CD8-positive, alpha-beta memory T cell (primary cell): ENCODE measurements around the gene GRID2. TPM values are rescaled to one million over a fixed set of nuclear protein-coding genes. Genes with fewer than 3 reads are reported as not detected.

Source experiments
- CTCF ChIA-PET: fragments of 350-600 bp; sonication (Branson Sonifier 250); formaldehyde crosslinking; loops from one replicate; lab custom pipeline; 2021; ENCODE audit warnings: antibody characterized with exemption; lab: Charles Lee
- POLR2A ChIA-PET: fragments of 350-600 bp; sonication (Branson Sonifier 250); formaldehyde crosslinking; loops from one replicate; lab custom pipeline; 2021; ENCODE audit warnings: antibody characterized with exemption; lab: Charles Lee
- DNase-seq, 5 donors: peaks; one replicate each; pipeline versions ENCODE4 v3.0.0 to v3.0.0-alpha.2; 2020 to 2022; ENCODE audit warnings: mixed read lengths in 1 of 5
- H3K27ac ChIP-seq: one replicate; pipeline ENCODE4 v1.7.0; 2013; ENCODE audit warnings: low read depth, mild to moderate bottlenecking, low read length, moderate library complexity
- H3K27me3 ChIP-seq: 2 replicates; pipeline ENCODE4 v1.7.0; 2013; ENCODE audit warnings: low read length, mild to moderate bottlenecking; ENCODE audit not compliant: insufficient read depth, poor library complexity, severe bottlenecking
- H3K36me3 ChIP-seq: 2 replicates; pipeline ENCODE4 v1.7.0; 2013; ENCODE audit warnings: mild to moderate bottlenecking, low read length, moderate library complexity; ENCODE audit not compliant: insufficient read depth
- H3K4me1 ChIP-seq: 2 replicates; pipeline ENCODE4 v1.7.0; 2013; ENCODE audit warnings: mild to moderate bottlenecking, low read length, moderate library complexity; ENCODE audit not compliant: insufficient read depth
- H3K4me3 ChIP-seq: 2 replicates; pipeline ENCODE4 v1.7.0; 2013; ENCODE audit warnings: mild to moderate bottlenecking, low read length
- H3K9me3 ChIP-seq: 2 replicates; pipeline ENCODE4 v1.7.0; 2013; ENCODE audit warnings: mild to moderate bottlenecking, low read length
- H3K27ac Mint-ChIP-seq, 8 donors: one replicate each; pipeline ENCODE4 v1.8.0; 2020 to 2021; ENCODE audit warnings: mixed read lengths in 8 of 8, mild to moderate bottlenecking in 6 of 8, inconsistent platforms in 3 of 8, moderate library complexity in 3 of 8
- H3K27me3 Mint-ChIP-seq, 2 donors: one replicate each; pipeline ENCODE4 v1.8.0; 2020 to 2021; ENCODE audit warnings: mixed read lengths in 2 of 2, mild to moderate bottlenecking in 1 of 2, moderate library complexity in 1 of 2
- H3K36me3 Mint-ChIP-seq, 3 donors: one replicate each; pipeline ENCODE4 v1.8.0; 2020 to 2021; ENCODE audit warnings: mixed read lengths in 3 of 3, inconsistent platforms in 1 of 3, mild to moderate bottlenecking in 1 of 3
- H3K4me1 Mint-ChIP-seq, 3 donors: one replicate each; pipeline ENCODE4 v1.8.0; 2020 to 2021; ENCODE audit warnings: mixed read lengths in 3 of 3, inconsistent platforms in 1 of 3, mild to moderate bottlenecking in 1 of 3
- H3K4me3 Mint-ChIP-seq, 7 donors: one replicate each; pipeline ENCODE4 v1.8.0; 2020 to 2021; ENCODE audit warnings: mixed read lengths in 7 of 7, mild to moderate bottlenecking in 6 of 7, moderate library complexity in 4 of 7, inconsistent platforms in 2 of 7
- H3K9me3 Mint-ChIP-seq, 5 donors: one replicate each; pipeline ENCODE4 v1.8.0; 2020 to 2022; ENCODE audit warnings: mixed read lengths in 5 of 5, mild to moderate bottlenecking in 3 of 5, moderate library complexity in 2 of 5, inconsistent platforms in 1 of 5
- polyA plus RNA-seq: library from polyadenylated mRNA; unstranded; fragments of 300-500 nt; fragmentation: Illumina TruSeq; gene quantifications from one replicate; pipeline ENCODE4 v1.2.3, GENCODE V29; 2021
- total RNA-seq, 2 experiments: library from RNA; stranded (reverse); gene quantifications; one replicate each; pipeline ENCODE4 v1.2.3, GENCODE V29; 2021

The GRID2 gene
- total and polyA plus RNA-seq, 3 experiments from 2014 or later = not detected

DNA sequence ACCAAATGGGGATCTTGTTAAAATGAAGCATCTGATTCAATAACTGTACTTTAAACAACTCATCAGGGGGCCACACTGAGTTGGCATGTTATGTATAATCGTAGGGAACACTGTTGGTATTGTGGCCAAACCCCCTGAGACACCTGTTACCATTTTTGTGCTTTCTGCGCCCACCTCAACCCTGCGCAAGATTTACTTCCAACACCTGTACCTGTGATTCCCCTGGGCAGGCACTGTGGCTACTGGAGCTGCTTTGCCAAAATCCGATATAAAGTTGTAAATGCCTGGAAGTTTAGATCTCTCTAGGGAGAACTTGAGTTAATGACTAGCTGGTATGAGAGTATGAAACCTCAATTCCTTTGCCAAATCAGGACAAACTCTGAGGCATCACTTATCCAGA is 1265.0 kb downstream of the GRID2 start:
- Mint-ChIP-seq H3K4me3 (no peak overlapping the region), H3K4me1 (no peaks in the 10 kb centered on the region), H3K27ac (no peak overlapping the region), H3K36me3 (peaks cover 0 to 2% (median 0%) of the 10 kb centered on the region in 3 donors), H3K9me3 (peaks cover 0 to 5% (median 1%) of the 10 kb centered on the region in 5 donors), H3K27me3 (no peaks in the 10 kb centered on the region)
- H3K27me3 ChIP-seq = no peaks in the 10 kb centered on the region
- ChIA-PET POLR2A (no interaction called here), CTCF (no interaction called here)
- H3K4me1 ChIP-seq = no peaks in the 10 kb centered on the region
- H3K4me3 ChIP-seq = no peak overlapping the region
- H3K9me3 ChIP-seq = no peaks in the 10 kb centered on the region
- H3K27ac ChIP-seq = no peak overlapping the region
- no peak for DNase-seq
- no peaks in the 10 kb centered on the region for H3K36me3 ChIP-seq

DNA sequence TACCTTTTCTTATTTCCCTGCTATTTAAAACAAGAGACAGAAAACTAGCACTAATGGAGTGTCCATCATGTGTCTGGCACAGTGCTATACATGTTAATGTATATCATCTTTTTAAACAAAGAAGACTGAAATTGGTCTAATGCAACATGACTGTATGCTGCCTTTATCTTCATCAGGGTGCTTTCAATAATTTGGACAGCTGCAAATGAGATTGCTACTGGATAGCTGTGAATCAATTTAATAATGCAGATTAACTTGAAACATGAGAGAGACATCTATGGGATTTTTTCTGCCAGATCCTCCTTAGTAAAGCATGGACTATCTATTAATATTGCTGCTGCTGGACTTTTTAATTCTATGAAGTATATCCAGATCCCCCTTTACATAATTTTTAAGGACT is 1269.5 kb downstream of the GRID2 start:
- Histone ChIP-seq H3K4me3 (no peak overlapping the region), H3K9me3 (no peaks in the 10 kb centered on the region), H3K36me3 (no peaks in the 10 kb centered on the region), H3K27me3 (no peaks in the 10 kb centered on the region), H3K27ac (no peak overlapping the region), H3K4me1 (no peaks in the 10 kb centered on the region)
- no peak for DNase-seq
- ChIA-PET POLR2A (no interaction called here), CTCF (no interaction called here)
- Mint-ChIP-seq H3K4me3 (no peak overlapping the region), H3K4me1 (no peaks in the 10 kb centered on the region), H3K27me3 (no peaks in the 10 kb centered on the region), H3K27ac (no peak overlapping the region), H3K36me3 (no peaks in the 10 kb centered on the region), H3K9me3 (peaks cover 0 to 11% (median 6%) of the 10 kb centered on the region in 5 donors)

DNA sequence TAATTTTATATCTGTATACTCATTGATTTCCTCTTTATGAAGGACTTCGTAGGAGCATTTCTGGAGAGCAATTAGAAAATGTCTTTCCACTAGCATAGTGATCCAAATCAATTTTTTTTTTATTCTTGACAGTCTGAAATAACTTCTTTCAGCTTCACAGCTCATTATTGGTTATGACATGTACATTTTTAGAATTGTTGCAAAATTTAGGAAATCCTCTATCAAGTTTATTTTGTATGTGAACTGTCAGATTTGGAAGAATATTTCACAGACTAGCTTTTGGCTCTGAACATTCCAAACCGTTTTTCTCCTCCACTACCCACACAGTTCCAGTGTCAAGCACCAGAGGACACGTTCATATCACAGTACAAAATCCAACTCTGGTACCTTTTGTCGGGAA is 1275.2 kb downstream of the GRID2 start:
- Histone ChIP-seq H3K9me3 (no peaks in the 10 kb centered on the region), H3K4me3 (no peak overlapping the region), H3K27me3 (no peaks in the 10 kb centered on the region), H3K36me3 (no peaks in the 10 kb centered on the region), H3K27ac (no peak overlapping the region), H3K4me1 (no peaks in the 10 kb centered on the region)
- ChIA-PET CTCF (no interaction called here), POLR2A (no interaction called here)
- no peaks in the 10 kb centered on the region for H3K4me1 Mint-ChIP-seq
- H3K36me3 Mint-ChIP-seq = no peaks in the 10 kb centered on the region
- no peak overlapping the region for H3K4me3 Mint-ChIP-seq
- no peak overlapping the region for H3K27ac Mint-ChIP-seq
- H3K27me3 Mint-ChIP-seq = no peaks in the 10 kb centered on the region
- DNase-seq = no peak
- H3K9me3 Mint-ChIP-seq = peaks cover 4 to 14% (median 13%) of the 10 kb centered on the region in 5 donors

DNA sequence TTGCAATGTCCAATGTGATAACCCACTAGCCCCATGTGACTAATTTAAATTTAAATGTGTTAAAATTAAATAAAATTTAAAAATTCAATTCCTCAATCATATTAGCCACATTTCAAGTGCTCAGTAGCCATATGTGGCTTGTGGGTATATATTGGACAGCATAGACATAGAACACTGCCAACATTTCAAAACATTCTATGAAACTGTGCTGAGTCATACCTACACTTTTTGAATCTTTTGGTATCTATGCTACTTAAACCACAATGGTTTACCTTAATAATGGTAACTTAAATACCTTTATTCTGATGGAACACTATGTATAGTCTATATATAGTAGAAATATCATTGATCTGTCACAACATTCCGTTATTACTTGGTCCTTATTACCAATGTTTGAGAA is 1301.4 kb downstream of the GRID2 start:
- H3K27ac ChIP-seq = no peak overlapping the region
- H3K36me3 ChIP-seq = no peaks in the 10 kb centered on the region
- Mint-ChIP-seq H3K27ac (no peak overlapping the region), H3K36me3 (no peaks in the 10 kb centered on the region), H3K9me3 (peaks cover 3 to 31% (median 7%) of the 10 kb centered on the region in 5 donors), H3K4me3 (no peak overlapping the region), H3K27me3 (no peaks in the 10 kb centered on the region), H3K4me1 (no peaks in the 10 kb centered on the region)
- ChIA-PET CTCF (no interaction called here), POLR2A (no interaction called here)
- H3K4me1 ChIP-seq = no peaks in the 10 kb centered on the region
- H3K27me3 ChIP-seq = no peaks in the 10 kb centered on the region
- no peak overlapping the region for H3K4me3 ChIP-seq
- DNase-seq = no peak
- no peaks in the 10 kb centered on the region for H3K9me3 ChIP-seq

DNA sequence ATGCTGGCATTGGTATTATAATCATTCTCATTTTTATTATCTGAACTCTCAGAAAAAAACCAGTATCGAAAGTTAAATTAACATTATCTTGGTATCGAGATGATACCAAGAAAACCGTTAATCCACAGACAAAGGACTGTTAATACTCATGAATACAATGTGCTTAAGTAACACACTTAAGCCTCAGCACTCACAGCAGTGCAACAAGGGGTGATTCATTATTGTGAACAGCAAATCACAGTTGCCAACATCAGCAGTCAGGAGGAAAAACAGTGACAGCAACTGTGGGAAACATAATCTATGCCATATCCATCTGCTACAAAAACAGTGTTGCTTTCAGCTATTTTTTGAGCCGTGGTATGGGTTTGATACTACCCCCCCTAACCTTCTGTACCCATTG is 1313.8 kb downstream of the GRID2 start:
- H3K9me3 ChIP-seq = no peaks in the 10 kb centered on the region
- no peak overlapping the region for H3K4me3 ChIP-seq
- POLR2A ChIA-PET = no interaction called here
- no peaks in the 10 kb centered on the region for H3K4me1 ChIP-seq
- Mint-ChIP-seq H3K27ac (no peak overlapping the region), H3K4me1 (no peaks in the 10 kb centered on the region), H3K27me3 (no peaks in the 10 kb centered on the region), H3K36me3 (no peaks in the 10 kb centered on the region), H3K4me3 (no peak overlapping the region), H3K9me3 (peaks cover 0 to 15% (median 0%) of the 10 kb centered on the region in 5 donors)
- H3K27ac ChIP-seq = no peak overlapping the region
- no peaks in the 10 kb centered on the region for H3K36me3 ChIP-seq
- DNase-seq = no peak
- CTCF ChIA-PET = no interaction called here
- H3K27me3 ChIP-seq = no peaks in the 10 kb centered on the region

DNA sequence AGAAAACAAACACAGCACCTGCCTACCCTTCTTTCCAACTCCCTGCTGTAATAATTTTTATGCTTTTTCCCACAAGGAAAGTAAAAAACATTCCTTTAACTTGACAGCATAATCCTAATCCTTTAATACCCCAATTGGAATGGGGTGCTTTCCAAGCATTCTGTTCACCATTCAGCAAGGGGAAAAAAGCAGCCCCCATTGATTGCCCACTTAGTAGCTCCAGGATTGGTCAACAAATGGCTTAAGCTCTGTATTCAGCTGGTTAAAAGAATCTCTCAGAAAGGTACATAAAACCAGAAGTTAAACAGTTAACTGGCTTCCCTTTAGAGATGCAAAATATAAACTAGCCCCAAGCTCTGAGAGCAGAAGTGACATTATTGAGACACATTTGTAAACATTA is 1330.0 kb downstream of the GRID2 start:
- Mint-ChIP-seq H3K27me3 (no peaks in the 10 kb centered on the region), H3K36me3 (no peaks in the 10 kb centered on the region), H3K9me3 (peaks cover 0 to 14% (median 8%) of the 10 kb centered on the region in 5 donors), H3K4me1 (no peaks in the 10 kb centered on the region), H3K27ac (no peak overlapping the region), H3K4me3 (no peak overlapping the region)
- no peaks in the 10 kb centered on the region for H3K4me1 ChIP-seq
- DNase-seq = no peak
- no peak overlapping the region for H3K27ac ChIP-seq
- no peak overlapping the region for H3K4me3 ChIP-seq
- no peaks in the 10 kb centered on the region for H3K36me3 ChIP-seq
- ChIA-PET POLR2A (no interaction called here), CTCF (no interaction called here)
- H3K27me3 ChIP-seq = no peaks in the 10 kb centered on the region
- no peaks in the 10 kb centered on the region for H3K9me3 ChIP-seq

DNA sequence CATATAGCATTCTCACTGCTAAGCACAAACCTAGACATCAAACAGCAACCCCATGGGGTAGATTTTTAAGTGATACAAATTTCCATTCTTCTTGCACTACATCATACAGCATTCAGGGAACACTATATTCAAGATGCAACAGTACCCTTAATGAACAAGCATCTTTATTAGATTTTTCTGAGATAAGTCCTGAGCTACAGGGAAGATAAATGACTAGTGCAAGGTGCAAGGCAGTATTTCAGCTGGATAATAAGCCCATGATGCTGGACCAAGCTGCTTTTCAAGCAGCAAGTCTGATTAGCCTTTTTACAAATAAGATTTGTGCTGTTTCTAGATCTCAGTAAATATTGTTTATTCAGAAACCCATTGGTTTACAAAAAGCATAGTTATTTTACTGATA is 1332.2 kb downstream of the GRID2 start:
- H3K27ac Mint-ChIP-seq = no peak overlapping the region
- Histone ChIP-seq H3K9me3 (no peaks in the 10 kb centered on the region), H3K27me3 (no peaks in the 10 kb centered on the region), H3K27ac (no peak overlapping the region), H3K36me3 (no peaks in the 10 kb centered on the region), H3K4me1 (no peaks in the 10 kb centered on the region), H3K4me3 (no peak overlapping the region)
- ChIA-PET POLR2A (no interaction called here), CTCF (no interaction called here)
- no peak overlapping the region for H3K4me3 Mint-ChIP-seq
- H3K36me3 Mint-ChIP-seq = no peaks in the 10 kb centered on the region
- peaks cover 0 to 14% (median 7%) of the 10 kb centered on the region in 5 donors for H3K9me3 Mint-ChIP-seq
- H3K4me1 Mint-ChIP-seq = no peaks in the 10 kb centered on the region
- DNase-seq = no peak
- H3K27me3 Mint-ChIP-seq = no peaks in the 10 kb centered on the region

DNA sequence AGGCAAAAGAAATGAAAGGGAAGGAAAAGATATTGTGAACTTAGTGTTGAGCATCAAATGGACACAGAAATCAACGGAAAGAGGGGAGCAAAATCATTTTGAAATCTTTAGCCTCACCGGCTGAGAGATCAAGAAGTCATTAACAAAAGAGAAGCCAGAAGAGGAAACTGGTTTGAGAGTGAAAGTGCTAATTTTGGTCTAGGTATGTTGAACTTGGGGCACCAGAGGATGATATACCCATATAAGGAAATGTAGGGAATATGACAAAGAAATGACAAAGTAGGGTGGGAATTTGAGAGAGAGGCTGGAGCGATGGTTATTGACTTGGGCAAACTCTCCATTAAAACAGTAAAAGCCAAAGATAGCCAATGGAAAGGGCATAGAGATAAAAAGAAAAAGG is 1341.4 kb downstream of the GRID2 start:
- Mint-ChIP-seq H3K27me3 (no peaks in the 10 kb centered on the region), H3K36me3 (no peaks in the 10 kb centered on the region), H3K4me1 (no peaks in the 10 kb centered on the region), H3K9me3 (peaks cover 0 to 5% (median 3%) of the 10 kb centered on the region in 5 donors), H3K27ac (no peak overlapping the region), H3K4me3 (no peak overlapping the region)
- CTCF ChIA-PET = no interaction called here
- Histone ChIP-seq H3K27me3 (no peaks in the 10 kb centered on the region), H3K27ac (no peak overlapping the region), H3K4me3 (no peak overlapping the region), H3K9me3 (no peaks in the 10 kb centered on the region), H3K36me3 (no peaks in the 10 kb centered on the region), H3K4me1 (no peaks in the 10 kb centered on the region)
- POLR2A ChIA-PET = no interaction called here
- DNase-seq = no peak
